Neural cell (in vitro differentiated cells): ENCODE measurements around the gene NTRK2.

Source experiments
- EP300 ChIP-seq: fragments of 450-650 bp; conservative IDR thresholded peaks from 2 replicates; pipeline ENCODE4 v1.6.1; 2014; ENCODE audit warnings: antibody characterized with exemption, mild to moderate bottlenecking, moderate library complexity; ENCODE audit not compliant: poor library complexity, severe bottlenecking
- EZH2 ChIP-seq: fragments of 200-600, 300-800 bp; shearing (Covaris generic), sonication (generic); IDR thresholded peaks from 2 replicates; pipeline ENCODE4 v1.6.1; 2014; ENCODE audit warnings: antibody characterized with exemption, low read length, borderline replicate concordance, mild to moderate bottlenecking; ENCODE audit not compliant: insufficient read depth, poor library complexity, severe bottlenecking
- MXI1 ChIP-seq: fragments of 450-650 bp; conservative IDR thresholded peaks from 2 replicates; pipeline ENCODE4 v1.6.1; 2014; ENCODE audit warnings: antibody characterized with exemption, mild to moderate bottlenecking; ENCODE audit not compliant: poor library complexity, severe bottlenecking
- POLR2AphosphoS5 ChIP-seq: IDR thresholded peaks from 2 replicates; pipeline ENCODE4 v1.6.1; 2012
- RAD21 ChIP-seq: fragments of 450-650 bp; conservative IDR thresholded peaks from 2 replicates; pipeline ENCODE4 v1.6.1; 2014; ENCODE audit warnings: antibody characterized with exemption, mild to moderate bottlenecking, moderate library complexity
- REST ChIP-seq: IDR thresholded peaks from 2 replicates; pipeline ENCODE4 v1.6.1; 2012; ENCODE audit warnings: borderline replicate concordance
- SMC3 ChIP-seq: fragments of 450-650 bp; conservative IDR thresholded peaks from 2 replicates; pipeline ENCODE4 v1.6.1; 2014; ENCODE audit warnings: antibody characterized with exemption, mild to moderate bottlenecking, moderate library complexity; ENCODE audit not compliant: poor library complexity
- TAF1 ChIP-seq: IDR thresholded peaks from 2 replicates; pipeline ENCODE4 v1.6.1; 2012; ENCODE audit warnings: low read depth
- TF ChIP-seq, protein P1 (sequence below): fragments of 450-650 bp; IDR thresholded peaks from 2 replicates; pipeline ENCODE4 v1.5.1; 2014; ENCODE audit warnings: antibody characterized with exemption, mild to moderate bottlenecking, moderate library complexity; ENCODE audit not compliant: poor library complexity, severe bottlenecking

DNA sequence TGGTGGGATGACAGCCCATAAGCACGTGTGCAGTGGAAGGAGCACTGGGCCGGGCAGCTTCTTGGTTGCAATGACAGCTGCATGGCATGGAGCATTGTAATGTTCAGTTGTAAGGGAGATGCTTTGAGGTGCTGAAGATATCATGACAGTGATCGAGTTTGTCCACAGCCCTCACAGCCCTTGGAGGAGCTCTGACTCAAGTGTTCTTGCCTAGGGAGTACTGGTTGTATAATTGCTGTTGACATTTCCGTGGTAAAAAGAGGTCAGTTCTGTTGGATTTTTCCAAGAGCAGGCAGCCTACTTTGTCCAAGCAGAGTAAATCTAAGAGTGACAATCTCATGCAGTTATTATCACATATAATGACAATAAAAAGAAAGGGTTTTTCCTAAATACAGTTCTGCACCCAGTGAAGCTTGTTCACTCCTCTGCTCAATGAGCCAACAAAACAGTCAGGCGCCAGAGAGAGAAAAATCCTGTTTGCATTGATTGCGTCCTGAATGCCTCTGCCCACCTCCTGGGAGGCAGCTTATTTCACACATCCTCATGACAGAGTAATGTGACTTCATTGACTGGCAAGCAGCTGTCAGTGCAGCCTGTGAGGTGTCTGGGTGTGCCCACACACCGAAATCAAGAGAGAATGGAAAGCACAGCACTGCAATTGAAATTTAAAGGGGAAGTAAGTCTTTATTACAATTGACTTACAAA, 248.0 kb downstream of the NTRK2 start:
- TF ChIP-seq, protein P1, sequence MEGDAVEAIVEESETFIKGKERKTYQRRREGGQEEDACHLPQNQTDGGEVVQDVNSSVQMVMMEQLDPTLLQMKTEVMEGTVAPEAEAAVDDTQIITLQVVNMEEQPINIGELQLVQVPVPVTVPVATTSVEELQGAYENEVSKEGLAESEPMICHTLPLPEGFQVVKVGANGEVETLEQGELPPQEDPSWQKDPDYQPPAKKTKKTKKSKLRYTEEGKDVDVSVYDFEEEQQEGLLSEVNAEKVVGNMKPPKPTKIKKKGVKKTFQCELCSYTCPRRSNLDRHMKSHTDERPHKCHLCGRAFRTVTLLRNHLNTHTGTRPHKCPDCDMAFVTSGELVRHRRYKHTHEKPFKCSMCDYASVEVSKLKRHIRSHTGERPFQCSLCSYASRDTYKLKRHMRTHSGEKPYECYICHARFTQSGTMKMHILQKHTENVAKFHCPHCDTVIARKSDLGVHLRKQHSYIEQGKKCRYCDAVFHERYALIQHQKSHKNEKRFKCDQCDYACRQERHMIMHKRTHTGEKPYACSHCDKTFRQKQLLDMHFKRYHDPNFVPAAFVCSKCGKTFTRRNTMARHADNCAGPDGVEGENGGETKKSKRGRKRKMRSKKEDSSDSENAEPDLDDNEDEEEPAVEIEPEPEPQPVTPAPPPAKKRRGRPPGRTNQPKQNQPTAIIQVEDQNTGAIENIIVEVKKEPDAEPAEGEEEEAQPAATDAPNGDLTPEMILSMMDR: no peak
- no peak for TF ChIP-seq TAF1
- peak; percentile 91 for TF ChIP-seq EP300
- no peak for TF ChIP-seq EZH2
- no peak for TF ChIP-seq MXI1
- TF ChIP-seq POLR2AphosphoS5: peak; percentile 79
- TF ChIP-seq REST: peak; percentile 70
- TF ChIP-seq RAD21: peak; percentile 54
- peak; percentile 34 for TF ChIP-seq SMC3
